ENCODE measurements around the gene MATCAP1. TPM values are rescaled to one million over a fixed set of nuclear protein-coding genes. Genes with fewer than 3 reads are reported as not detected.

MATCAP1 gene
- total RNA-seq, 2 experiments from 2014 or later = 9.7 to 10.6 TPM

GRCh38 chr16:67181346-67181745 lies 2.4 kb downstream of the MATCAP1 start:
- Histone ChIP-seq H3K4me1 (ENCODE audit: insufficient read depth, low read length) (peaks cover 42% of the 10 kb centered on the region), H3K36me3 (ENCODE audit: insufficient read depth, low read length) (no peaks in the 10 kb centered on the region), H3K4me3 (ENCODE audit: low read length) (no peak overlapping the region), H3K27me3 (ENCODE audit: control insufficient read depth in 1 of 2, insufficient read depth in 2 of 2, low read length in 2 of 2) (peaks cover 0 to 15% of the 10 kb centered on the region in 2 experiments), H3K9me3 (ENCODE audit: control insufficient read depth in 1 of 2, insufficient read depth in 1 of 2, low read length in 2 of 2) (no peaks in the 10 kb centered on the region), H3K27ac (ENCODE audit: low read depth in 1 of 2, low read length in 2 of 2) (no peak overlapping the region)
- ChIA-PET POLR2A (no interaction called here), CTCF (interaction anchor here (1.7 kb wide), 1 partner anchor 26 kb away, joined by 6 read pairs; no protein-coding TSS in a partner anchor)
- H3K36me3 Mint-ChIP-seq (ENCODE audit: low read depth) = no peaks in the 10 kb centered on the region
- peaks cover 19% of the 10 kb centered on the region for H3K27me3 Mint-ChIP-seq
- no peak for DNase-seq
- no peak overlapping the region for H3K27ac Mint-ChIP-seq
- TF ChIP-seq CTCF (IDR thresholded peaks at IDR 0.05) = no peak
- ATAC-seq (ENCODE audit: poor library complexity) = no peak
- H3K9me3 Mint-ChIP-seq = no peaks in the 10 kb centered on the region
- H3K4me3 Mint-ChIP-seq = no peak overlapping the region
- peaks cover 29% of the 10 kb centered on the region for H3K4me1 Mint-ChIP-seq (ENCODE audit: low read depth)
- intact Hi-C loops (cut with DNase I, micrococcal nuclease) = loop anchor here (5.0 to 10.0 kb wide), 2 partner anchors 74 to 167 kb away; partner anchors contain the start of gene PHAF1 (in 1 of the 2)

GRCh38 chr16:67180166-67180565 lies 3.6 kb downstream of the MATCAP1 start:
- Mint-ChIP-seq H3K9me3 (no peaks in the 10 kb centered on the region), H3K4me1 (ENCODE audit: low read depth) (peaks cover 21% of the 10 kb centered on the region), H3K27ac (no peak overlapping the region), H3K36me3 (ENCODE audit: low read depth) (no peaks in the 10 kb centered on the region), H3K4me3 (no peak overlapping the region), H3K27me3 (peaks cover 31% of the 10 kb centered on the region)
- DNase-seq (no peak), ATAC-seq (ENCODE audit: poor library complexity) (no peak)
- Histone ChIP-seq H3K36me3 (ENCODE audit: insufficient read depth, low read length) (no peaks in the 10 kb centered on the region), H3K27ac (ENCODE audit: low read depth in 1 of 2, low read length in 2 of 2) (no peak overlapping the region), H3K4me1 (ENCODE audit: insufficient read depth, low read length) (peaks cover 37% of the 10 kb centered on the region), H3K4me3 (ENCODE audit: low read length) (no peak overlapping the region), H3K9me3 (ENCODE audit: control insufficient read depth in 1 of 2, insufficient read depth in 1 of 2, low read length in 2 of 2) (no peaks in the 10 kb centered on the region), H3K27me3 (ENCODE audit: control insufficient read depth in 1 of 2, insufficient read depth in 2 of 2, low read length in 2 of 2) (peaks cover 0 to 15% of the 10 kb centered on the region in 2 experiments)
- CTCF ChIA-PET = interaction anchor here (1.0 kb wide), 1 partner anchor 25 kb away, joined by 4 read pairs; no protein-coding TSS in a partner anchor
- intact Hi-C loops (cut with DNase I, micrococcal nuclease) = loop anchor here (5.0 to 10.0 kb wide), 2 partner anchors 73 to 165 kb away; partner anchors contain the start of gene PHAF1 (in 1 of the 2)
- POLR2A ChIA-PET = no interaction called here
- TF ChIP-seq CTCF (IDR thresholded peaks at IDR 0.05) = no peak

- H3K4me1 Mint-ChIP-seq (ENCODE audit: low read depth) = peaks cover 16% of the 10 kb centered on the region
- peak in 2 of 14 experiments; percentile 21 to 30 for DNase-seq
- ChIA-PET POLR2A (interaction anchor here (1.0 kb wide), 1 partner anchor 20 kb away, joined by 4 read pairs; the partner anchor contains the start of genes FBXL8 and TRADD), CTCF (interaction anchor here (1.0 kb wide), 1 partner anchor 24 kb away, joined by 4 read pairs; no protein-coding TSS in a partner anchor)
- no peak for TF ChIP-seq CTCF (IDR thresholded peaks at IDR 0.05)
- no peak overlapping the region for H3K4me3 ChIP-seq (ENCODE audit: low read length)
- no peaks in the 10 kb centered on the region for H3K9me3 ChIP-seq (ENCODE audit: control insufficient read depth in 1 of 2, insufficient read depth in 1 of 2, low read length in 2 of 2)
- no peak for ATAC-seq (ENCODE audit: poor library complexity)
- peaks cover 37% of the 10 kb centered on the region for H3K4me1 ChIP-seq (ENCODE audit: insufficient read depth, low read length)
- peaks cover 33% of the 10 kb centered on the region for H3K27me3 Mint-ChIP-seq
- peaks cover 0 to 20% of the 10 kb centered on the region in 2 experiments for H3K27me3 ChIP-seq (ENCODE audit: control insufficient read depth in 1 of 2, insufficient read depth in 2 of 2, low read length in 2 of 2)
- no peaks in the 10 kb centered on the region for H3K36me3 ChIP-seq (ENCODE audit: insufficient read depth, low read length)
- no peak overlapping the region for H3K4me3 Mint-ChIP-seq
- no peak overlapping the region for H3K27ac ChIP-seq (ENCODE audit: low read depth in 1 of 2, low read length in 2 of 2)
- intact Hi-C loops (cut with DNase I, micrococcal nuclease) = loop anchor here (5.0 to 10.0 kb wide), 2 partner anchors 72 to 165 kb away; partner anchors contain the start of gene PHAF1 (in 1 of the 2)
- no peak overlapping the region for H3K27ac Mint-ChIP-seq
- H3K36me3 Mint-ChIP-seq (ENCODE audit: low read depth) = no peaks in the 10 kb centered on the region
- H3K9me3 Mint-ChIP-seq = no peaks in the 10 kb centered on the region
These were observed 4.2 kb downstream of the MATCAP1 start for GRCh38 chr16:67179421-67180080.

Data from CD4-positive, alpha-beta T cell (primary cell).